ENCODE measurements around the gene MACF1.

Gene MACF1

DNA sequence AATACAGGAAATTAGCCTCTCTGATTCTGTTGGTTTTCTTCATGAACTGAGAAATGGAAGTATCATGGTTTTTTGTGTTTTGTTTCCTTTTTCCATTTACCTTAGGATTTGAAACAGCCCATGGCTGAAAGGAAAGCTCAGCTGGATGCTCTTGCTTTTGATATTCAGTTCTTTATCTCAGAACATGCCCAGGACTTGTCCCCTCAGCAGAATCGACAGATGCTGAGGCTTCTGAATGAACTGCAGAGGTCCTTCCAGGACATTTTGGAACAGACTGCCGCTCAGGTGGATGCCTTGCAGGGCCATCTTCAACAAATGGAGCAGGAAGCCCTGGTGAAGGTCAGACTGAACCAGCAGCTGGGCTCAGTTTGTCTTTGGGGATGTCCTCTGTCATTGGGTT, 142.4 kb downstream of the MACF1 start:
- no peak for DNase-seq (ENCODE audit: extremely low read depth, insufficient read length)
- peaks cover 20% of the 10 kb centered on the region for H3K36me3 ChIP-seq (ENCODE audit: control insufficient read depth, insufficient read depth, low read length)
- no peaks in the 10 kb centered on the region for H3K27me3 ChIP-seq (replicated peaks; ENCODE audit: control insufficient read depth, insufficient read depth, low read length)
- no peak overlapping the region for H3K4me3 ChIP-seq (replicated peaks; ENCODE audit: low read depth, low read length)
- TF ChIP-seq, protein P1, sequence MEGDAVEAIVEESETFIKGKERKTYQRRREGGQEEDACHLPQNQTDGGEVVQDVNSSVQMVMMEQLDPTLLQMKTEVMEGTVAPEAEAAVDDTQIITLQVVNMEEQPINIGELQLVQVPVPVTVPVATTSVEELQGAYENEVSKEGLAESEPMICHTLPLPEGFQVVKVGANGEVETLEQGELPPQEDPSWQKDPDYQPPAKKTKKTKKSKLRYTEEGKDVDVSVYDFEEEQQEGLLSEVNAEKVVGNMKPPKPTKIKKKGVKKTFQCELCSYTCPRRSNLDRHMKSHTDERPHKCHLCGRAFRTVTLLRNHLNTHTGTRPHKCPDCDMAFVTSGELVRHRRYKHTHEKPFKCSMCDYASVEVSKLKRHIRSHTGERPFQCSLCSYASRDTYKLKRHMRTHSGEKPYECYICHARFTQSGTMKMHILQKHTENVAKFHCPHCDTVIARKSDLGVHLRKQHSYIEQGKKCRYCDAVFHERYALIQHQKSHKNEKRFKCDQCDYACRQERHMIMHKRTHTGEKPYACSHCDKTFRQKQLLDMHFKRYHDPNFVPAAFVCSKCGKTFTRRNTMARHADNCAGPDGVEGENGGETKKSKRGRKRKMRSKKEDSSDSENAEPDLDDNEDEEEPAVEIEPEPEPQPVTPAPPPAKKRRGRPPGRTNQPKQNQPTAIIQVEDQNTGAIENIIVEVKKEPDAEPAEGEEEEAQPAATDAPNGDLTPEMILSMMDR (IDR thresholded peaks at IDR 0.05; ENCODE audit: insufficient read depth, low read length, poor library complexity, severe bottlenecking): no peak

GRCh38 chr1:39348278-39348677, 143.8 kb downstream of the MACF1 start:
- TF ChIP-seq, protein P1 (IDR thresholded peaks at IDR 0.05; ENCODE audit: insufficient read depth, low read length, poor library complexity, severe bottlenecking): no peak
- Histone ChIP-seq H3K36me3 (ENCODE audit: control insufficient read depth, insufficient read depth, low read length) (peaks cover 25% of the 10 kb centered on the region), H3K27me3 (replicated peaks; ENCODE audit: control insufficient read depth, insufficient read depth, low read length) (no peaks in the 10 kb centered on the region), H3K4me3 (replicated peaks; ENCODE audit: low read depth, low read length) (no peak overlapping the region)
- DNase-seq (ENCODE audit: extremely low read depth, insufficient read length): no peak

DNA sequence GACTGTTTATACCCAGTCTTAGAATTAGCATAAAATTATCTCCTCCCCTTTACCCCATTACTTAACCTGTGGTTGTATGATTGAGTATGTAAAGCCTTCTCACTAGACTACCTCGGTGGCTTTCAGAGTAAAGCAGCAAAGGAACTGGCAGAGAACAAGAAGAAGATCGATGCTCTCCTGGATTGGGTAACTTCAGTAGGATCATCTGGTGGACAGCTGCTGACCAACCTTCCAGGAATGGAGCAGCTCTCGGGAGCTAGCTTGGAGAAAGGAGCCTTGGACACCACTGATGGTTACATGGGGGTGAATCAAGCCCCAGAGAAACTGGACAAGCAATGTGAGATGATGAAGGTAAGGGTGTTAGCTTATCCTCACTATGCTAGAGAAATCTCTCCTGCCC, 148.4 kb downstream of the MACF1 start:
- Histone ChIP-seq H3K36me3 (ENCODE audit: control insufficient read depth, insufficient read depth, low read length) (peaks cover 30% of the 10 kb centered on the region), H3K4me3 (replicated peaks; ENCODE audit: low read depth, low read length) (no peak overlapping the region), H3K27me3 (replicated peaks; ENCODE audit: control insufficient read depth, insufficient read depth, low read length) (no peaks in the 10 kb centered on the region)
- TF ChIP-seq, protein P1 (IDR thresholded peaks at IDR 0.05; ENCODE audit: insufficient read depth, low read length, poor library complexity, severe bottlenecking): no peak
- DNase-seq (ENCODE audit: extremely low read depth, insufficient read length): no peak

- H3K36me3 ChIP-seq (ENCODE audit: control insufficient read depth, insufficient read depth, low read length): peaks cover 27% of the 10 kb centered on the region
- TF ChIP-seq, protein P1 (IDR thresholded peaks at IDR 0.05; ENCODE audit: insufficient read depth, low read length, poor library complexity, severe bottlenecking): no peak
- no peak for DNase-seq (ENCODE audit: extremely low read depth, insufficient read length)
- H3K27me3 ChIP-seq (replicated peaks; ENCODE audit: control insufficient read depth, insufficient read depth, low read length): no peaks in the 10 kb centered on the region
- no peak overlapping the region for H3K4me3 ChIP-seq (replicated peaks; ENCODE audit: low read depth, low read length)
Measured at GRCh38 chr1:39354572-39354971, 150.1 kb downstream of the MACF1 start.

DNA sequence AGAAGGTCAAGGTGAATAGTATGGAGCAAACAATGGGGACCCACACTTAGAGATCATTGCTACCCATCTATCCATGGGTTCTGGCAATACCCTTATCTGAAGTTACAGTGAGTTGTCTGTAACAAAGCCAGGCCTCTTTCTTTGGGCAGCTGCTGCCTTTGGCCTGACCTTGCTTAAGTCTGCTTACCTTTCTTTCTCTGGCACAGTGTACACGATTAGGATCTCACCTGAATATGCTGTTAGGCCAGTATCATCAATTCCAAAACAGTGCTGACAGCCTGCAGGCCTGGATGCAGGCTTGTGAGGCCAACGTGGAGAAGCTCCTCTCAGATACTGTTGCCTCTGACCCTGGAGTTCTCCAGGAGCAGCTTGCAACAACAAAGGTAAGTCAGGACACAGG, 154.0 kb downstream of the MACF1 start:
- TF ChIP-seq, protein P1 (IDR thresholded peaks at IDR 0.05; ENCODE audit: insufficient read depth, low read length, poor library complexity, severe bottlenecking): no peak
- Histone ChIP-seq H3K27me3 (replicated peaks; ENCODE audit: control insufficient read depth, insufficient read depth, low read length) (no peaks in the 10 kb centered on the region), H3K36me3 (ENCODE audit: control insufficient read depth, insufficient read depth, low read length) (peaks cover 19% of the 10 kb centered on the region), H3K4me3 (replicated peaks; ENCODE audit: low read depth, low read length) (no peak overlapping the region)
- no peak for DNase-seq (ENCODE audit: extremely low read depth, insufficient read length)

DNA sequence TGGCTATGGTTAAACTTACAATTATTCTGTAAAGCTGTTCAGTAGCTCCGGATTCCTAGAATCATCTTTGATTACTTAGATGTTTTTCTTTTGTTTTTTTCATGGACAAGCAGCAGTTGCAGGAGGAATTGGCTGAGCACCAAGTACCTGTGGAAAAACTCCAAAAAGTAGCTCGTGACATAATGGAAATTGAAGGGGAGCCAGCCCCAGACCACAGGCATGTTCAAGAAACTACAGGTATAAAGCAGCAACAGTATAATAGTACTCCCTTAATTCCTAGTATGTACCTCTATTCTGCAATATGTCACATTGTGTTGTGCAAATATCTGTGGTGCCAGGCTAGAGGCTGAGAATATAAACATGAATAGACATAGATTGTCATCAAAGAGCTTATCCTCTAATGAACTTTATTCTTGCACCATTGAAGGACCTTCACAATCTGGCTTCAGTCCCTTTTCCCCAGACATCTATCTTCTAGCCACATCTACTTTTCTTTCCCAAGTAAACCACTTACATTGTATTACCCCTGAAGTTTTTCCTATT, 154.6 kb downstream of the MACF1 start:
- no peak for DNase-seq (ENCODE audit: extremely low read depth, insufficient read length)
- Histone ChIP-seq H3K36me3 (ENCODE audit: control insufficient read depth, insufficient read depth, low read length) (peaks cover 17% of the 10 kb centered on the region), H3K4me3 (replicated peaks; ENCODE audit: low read depth, low read length) (no peak overlapping the region), H3K27me3 (replicated peaks; ENCODE audit: control insufficient read depth, insufficient read depth, low read length) (no peaks in the 10 kb centered on the region)
- TF ChIP-seq, protein P1 (IDR thresholded peaks at IDR 0.05; ENCODE audit: insufficient read depth, low read length, poor library complexity, severe bottlenecking): no peak

Data from GM06990 (cell line).